Immature natural killer cell (primary cell): Measurements from ENCODE around the gene CLN3. TPM values are rescaled to one million over a fixed set of nuclear protein-coding genes. Genes with fewer than 3 reads are reported as not detected.
"Not testable (repeated sequence)": the region's sequence is repeated elsewhere in the genome, so short reads cannot be mapped to it uniquely, and the experiment has no call there.

Experiments used
- DNase-seq, 3 donors: peaks; one replicate each; pipeline ENCODE4 v3.0.0; 2022; ENCODE audit warnings: mixed read lengths in 1 of 3
- H3K27ac Mint-ChIP-seq, 6 donors: one replicate each; pipeline ENCODE4 v1.8.0; 2020; ENCODE audit warnings: mixed read lengths in 6 of 6, mild to moderate bottlenecking in 5 of 6, inconsistent platforms in 4 of 6, moderate library complexity in 3 of 6
- H3K27me3 Mint-ChIP-seq, 3 donors: one replicate each; pipeline ENCODE4 v1.8.0; 2020 to 2021; ENCODE audit warnings: low read depth in 3 of 3, mild to moderate bottlenecking in 3 of 3, mixed read lengths in 3 of 3, moderate library complexity in 3 of 3, inconsistent platforms in 1 of 3
- H3K36me3 Mint-ChIP-seq, 3 donors: one replicate each; pipeline ENCODE4 v1.8.0; 2020; ENCODE audit warnings: mixed read lengths in 3 of 3, inconsistent platforms in 2 of 3, mild to moderate bottlenecking in 2 of 3
- H3K4me1 Mint-ChIP-seq, 2 donors: one replicate each; pipeline ENCODE4 v1.8.0; 2020; ENCODE audit warnings: inconsistent platforms in 2 of 2, mild to moderate bottlenecking in 2 of 2, mixed read lengths in 2 of 2, moderate library complexity in 1 of 2
- H3K4me3 Mint-ChIP-seq, 5 donors: one replicate each; pipeline ENCODE4 v1.8.0; 2020; ENCODE audit warnings: mild to moderate bottlenecking in 5 of 5, mixed read lengths in 5 of 5, inconsistent platforms in 3 of 5, moderate library complexity in 3 of 5
- H3K9me3 Mint-ChIP-seq, 6 donors: one replicate each; pipeline ENCODE4 v1.8.0; 2020; ENCODE audit warnings: mild to moderate bottlenecking in 6 of 6, mixed read lengths in 6 of 6, inconsistent platforms in 4 of 6, moderate library complexity in 3 of 6
- polyA plus RNA-seq, 3 donors: library from polyadenylated mRNA; unstranded; fragments of 300-500 nt; fragmentation: Illumina TruSeq; gene quantifications; one replicate each; pipeline ENCODE4 v1.2.3, GENCODE V29; 2021

CLN3 gene
- polyA plus RNA-seq, 3 donors from 2014 or later: 18.8 to 52.2 (median 32.2) TPM

DNA sequence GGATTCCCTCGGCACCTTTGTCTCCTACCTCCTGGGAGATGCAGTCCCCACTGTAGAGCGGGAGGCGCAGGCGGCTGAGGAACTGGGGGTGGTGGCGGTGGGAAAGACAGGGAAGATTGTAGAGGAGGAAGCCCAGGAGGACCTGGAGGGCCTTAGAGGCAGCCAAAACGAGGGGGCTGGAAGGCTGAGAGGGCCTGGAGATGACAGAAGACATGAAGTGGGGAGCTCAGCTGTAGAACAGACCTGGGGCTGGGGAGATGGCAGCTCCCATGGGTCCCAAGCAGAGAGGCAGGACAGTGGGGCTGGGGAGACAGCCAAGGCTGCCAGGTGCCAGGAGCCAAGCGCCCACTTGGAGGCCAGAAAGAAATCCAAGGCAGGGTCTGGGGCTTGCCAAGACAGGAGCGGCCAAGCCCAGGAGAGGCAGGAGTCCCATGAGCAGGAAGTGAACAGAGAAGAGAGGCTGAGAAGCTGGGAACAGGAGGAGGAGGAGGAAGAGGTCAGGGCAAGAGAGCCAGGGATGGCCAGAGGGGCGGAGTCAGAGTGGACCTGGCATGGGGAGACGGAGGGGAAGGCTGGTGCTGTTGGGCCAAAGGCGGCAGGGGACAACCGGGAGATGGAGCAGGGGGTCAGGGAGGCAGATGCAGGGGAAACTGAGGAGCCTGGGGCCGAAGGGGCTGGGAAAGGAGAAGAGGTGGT is 3.4 kb upstream of the CLN3 start:
- H3K36me3 Mint-ChIP-seq: peaks cover 12 to 25% (median 24%) of the 10 kb centered on the region in 3 donors
- DNase-seq: peak in 1 of 3 donors; percentile 18
- H3K4me1 Mint-ChIP-seq: peaks cover 77 to 79% of the 10 kb centered on the region in 2 donors
- peak overlapping the region; percentile 91 to 98 (median 98) for H3K4me3 Mint-ChIP-seq
- peak overlapping the region; percentile 98 to 100 (median 99) for H3K27ac Mint-ChIP-seq
- H3K27me3 Mint-ChIP-seq: peaks cover 7 to 25% (median 21%) of the 10 kb centered on the region in 3 donors
- no peaks in the 10 kb centered on the region for H3K9me3 Mint-ChIP-seq

GRCh38 chr16:28494121-28494851 is 2.4 kb upstream of the CLN3 start, which contains the start of gene APOBR:
APOBR (plus strand) TSS chr16:28494643; CDS start chr16:28494682, 39 bp downstream.
- peak; percentile 96 to 97 (median 96) for DNase-seq
- H3K4me3 Mint-ChIP-seq: peak within 1 kb of the TSS; percentile 91 to 98 (median 98)
- H3K4me1 Mint-ChIP-seq: peaks cover 77 to 81% of the 10 kb centered on the region in 2 donors
- peaks cover 8 to 25% (median 21%) of the 10 kb centered on the region in 3 donors for H3K27me3 Mint-ChIP-seq
- H3K9me3 Mint-ChIP-seq: no peaks in the 10 kb centered on the region
- H3K27ac Mint-ChIP-seq: peak within 1 kb of the TSS; percentile 98 to 100 (median 99)
- H3K36me3 Mint-ChIP-seq: peaks cover 12 to 24% (median 23%) of the 10 kb centered on the region in 3 donors

DNA sequence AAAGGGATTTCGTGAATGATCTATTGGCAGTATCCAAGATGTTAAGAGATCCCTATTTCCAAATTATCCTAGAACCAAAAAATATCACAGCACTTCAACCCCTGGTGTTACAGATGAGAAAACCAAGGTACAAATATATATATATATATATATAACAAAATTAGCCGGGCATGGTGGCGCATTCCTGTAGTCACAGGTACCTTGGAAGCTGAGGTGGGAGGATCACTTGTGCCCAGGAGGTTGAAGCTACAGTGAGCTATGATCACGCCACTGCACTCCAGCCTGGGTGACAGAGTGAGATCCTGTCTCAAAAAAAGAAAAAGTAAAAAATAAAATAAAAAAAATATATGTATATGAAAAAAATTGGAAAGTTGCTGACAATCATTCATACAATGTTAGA is 637 bp upstream of the CLN3 start:
- Mint-ChIP-seq H3K27ac (peak overlapping the region; percentile 98 to 100 (median 100)), H3K36me3 (peaks cover 12 to 23% (median 22%) of the 10 kb centered on the region in 3 donors), H3K4me3 (peak overlapping the region; percentile 98 to 99 (median 98)), H3K9me3 (no peaks in the 10 kb centered on the region), H3K4me1 (peaks cover 77 to 79% of the 10 kb centered on the region in 2 donors), H3K27me3 (peaks cover 8 to 25% (median 21%) of the 10 kb centered on the region in 3 donors)
- DNase-seq: no peak

DNA sequence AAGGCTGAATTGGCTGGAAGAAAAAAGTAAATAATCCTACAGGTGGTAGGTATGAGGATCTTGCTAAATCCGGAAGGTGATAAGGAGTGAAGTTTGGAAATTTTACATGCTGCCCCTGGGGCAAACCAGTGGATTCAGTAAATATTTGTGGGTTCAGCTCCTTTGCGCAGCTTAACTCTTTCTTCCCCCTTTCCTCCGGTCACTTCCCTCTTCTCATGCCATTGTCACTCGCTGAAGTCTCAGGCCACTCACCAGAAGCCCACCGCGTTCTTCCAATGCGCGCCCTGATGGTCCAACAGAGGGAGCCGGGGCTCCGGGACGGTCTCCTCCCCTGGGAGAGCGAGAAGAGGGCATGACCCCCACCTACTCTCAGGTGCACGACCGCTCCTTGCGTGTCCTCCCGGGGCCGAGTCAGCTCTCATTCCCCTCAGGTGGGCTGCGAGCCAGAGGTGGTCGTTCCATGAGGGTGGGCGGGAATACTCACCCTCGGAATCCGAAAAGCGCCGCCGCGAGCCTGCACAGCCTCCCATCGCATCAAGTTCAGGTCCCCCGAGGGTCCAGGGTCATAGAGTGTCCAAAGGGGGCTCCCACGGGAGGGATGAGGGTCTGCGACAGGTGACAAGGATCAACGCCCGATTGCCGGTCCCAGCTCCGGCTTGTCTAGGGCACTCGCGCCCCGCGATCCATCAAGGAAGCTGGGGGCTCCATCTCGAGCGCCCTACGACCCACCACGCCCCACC is 474 bp downstream of the CLN3 start:
- peak overlapping the region; percentile 98 to 100 (median 100) for H3K27ac Mint-ChIP-seq
- peaks cover 8 to 23% (median 21%) of the 10 kb centered on the region in 3 donors for H3K27me3 Mint-ChIP-seq
- peak in 2 of 3 donors; percentile 19 to 21 for DNase-seq
- H3K4me3 Mint-ChIP-seq: peak overlapping the region; percentile 98 to 99 (median 98)
- H3K36me3 Mint-ChIP-seq: peaks cover 4 to 19% (median 11%) of the 10 kb centered on the region in 3 donors
- H3K4me1 Mint-ChIP-seq: peaks cover 71 to 75% of the 10 kb centered on the region in 2 donors
- no peaks in the 10 kb centered on the region for H3K9me3 Mint-ChIP-seq

GRCh38 chr16:28486266-28486665 is 5.6 kb downstream of the CLN3 start:
- Mint-ChIP-seq H3K9me3 (no peaks in the 10 kb centered on the region), H3K27ac (peak overlapping the region in 1 of 6 donors; percentile 59), H3K4me1 (peaks cover 24 to 25% of the 10 kb centered on the region in 2 donors), H3K4me3 (no peak overlapping the region), H3K36me3 (peaks cover 0 to 31% (median 0%) of the 10 kb centered on the region in 3 donors), H3K27me3 (peaks cover under 1 to 3% (median 1%) of the 10 kb centered on the region in 3 donors)
- DNase-seq: no peak

GRCh38 chr16:28483361-28483760 is 8.5 kb downstream of the CLN3 start:
- not testable (repeated sequence) for H3K4me3 Mint-ChIP-seq, H3K9me3 Mint-ChIP-seq, DNase-seq, H3K4me1 Mint-ChIP-seq, H3K27me3 Mint-ChIP-seq
- Mint-ChIP-seq H3K27ac (peak overlapping the region in 1 of 6 donors; percentile 68), H3K36me3 (peaks cover 0 to 26% (median 0%) of the 10 kb centered on the region in 3 donors)

DNA sequence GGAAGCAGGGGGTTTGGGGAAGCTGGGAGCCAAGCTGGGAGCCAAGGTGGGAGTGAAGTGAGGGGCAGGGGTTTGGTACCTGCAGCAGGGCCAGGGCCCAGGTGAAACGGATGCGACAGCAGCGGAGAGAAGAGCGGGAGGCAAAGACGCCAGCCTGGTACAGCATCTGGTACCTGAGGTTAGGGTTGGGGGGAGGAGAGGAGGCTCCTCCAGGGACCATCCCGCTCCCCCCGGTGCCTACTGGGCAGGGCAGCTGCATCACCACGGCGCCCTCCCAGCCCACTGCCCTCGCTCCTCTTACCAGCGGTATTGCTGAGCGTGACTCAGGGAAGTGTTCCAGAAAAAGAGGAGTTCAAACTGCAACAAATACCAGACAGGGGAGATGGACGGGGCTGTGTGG is 9.8 kb downstream of the CLN3 start:
- Mint-ChIP-seq H3K4me1 (peaks cover under 1 to 2% of the 10 kb centered on the region in 2 donors), H3K36me3 (peaks cover 0 to 25% (median 0%) of the 10 kb centered on the region in 3 donors), H3K4me3 (no peak overlapping the region), H3K27ac (peak overlapping the region in 1 of 6 donors; percentile 55), H3K27me3 (peaks cover 0 to 2% (median 0%) of the 10 kb centered on the region in 3 donors), H3K9me3 (no peaks in the 10 kb centered on the region)
- no peak for DNase-seq

- peaks cover 7 to 23% (median 8%) of the 10 kb centered on the region in 3 donors for H3K36me3 Mint-ChIP-seq
- H3K4me3 Mint-ChIP-seq: no peak overlapping the region
- peaks cover 2 to 4% (median 2%) of the 10 kb centered on the region in 3 donors for H3K27me3 Mint-ChIP-seq
- no peaks in the 10 kb centered on the region for H3K9me3 Mint-ChIP-seq
- peaks cover 4 to 15% of the 10 kb centered on the region in 2 donors for H3K4me1 Mint-ChIP-seq
- no peak for DNase-seq
- H3K27ac Mint-ChIP-seq: peak overlapping the region in 2 of 6 donors; percentile 17 to 50
Observed at GRCh38 chr16:28478506-28479180, 13.2 kb downstream of the CLN3 start.

GRCh38 chr16:28477311-28477920 is 14.5 kb downstream of the CLN3 start:
- Mint-ChIP-seq H3K27me3 (peaks cover 2 to 6% (median 3%) of the 10 kb centered on the region in 3 donors), H3K27ac (peak overlapping the region in 1 of 6 donors; percentile 29), H3K9me3 (no peaks in the 10 kb centered on the region), H3K36me3 (peaks cover 8 to 24% (median 12%) of the 10 kb centered on the region in 3 donors), H3K4me1 (peaks cover 8 to 20% of the 10 kb centered on the region in 2 donors), H3K4me3 (no peak overlapping the region)
- no peak for DNase-seq

DNA sequence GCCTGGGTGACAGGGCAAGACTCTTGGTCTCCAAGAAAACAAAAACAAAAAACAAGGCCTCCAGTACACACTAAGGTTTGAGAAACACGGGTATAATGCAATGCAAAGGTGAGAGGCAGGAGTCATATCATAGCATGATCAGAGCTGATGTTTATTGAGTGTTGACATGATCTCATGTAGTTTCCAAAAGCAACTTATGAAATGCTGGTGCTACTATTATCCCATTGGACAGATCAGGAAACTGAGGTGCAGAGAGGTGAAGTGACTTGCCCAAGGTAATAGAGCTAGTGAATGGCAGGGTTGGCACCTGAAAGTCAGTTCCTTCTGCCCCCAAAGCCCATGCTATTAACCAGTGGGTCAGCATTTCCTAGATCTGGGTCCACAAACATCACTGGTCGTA is 16.7 kb downstream of the CLN3 start:
- Mint-ChIP-seq H3K9me3 (no peaks in the 10 kb centered on the region), H3K4me1 (peaks cover 8 to 20% of the 10 kb centered on the region in 2 donors), H3K36me3 (peaks cover 8 to 15% (median 12%) of the 10 kb centered on the region in 3 donors), H3K27me3 (peaks cover 2 to 4% (median 3%) of the 10 kb centered on the region in 3 donors), H3K4me3 (no peak overlapping the region), H3K27ac (peak overlapping the region; percentile 1 to 89 (median 64))
- DNase-seq: no peak

DNA sequence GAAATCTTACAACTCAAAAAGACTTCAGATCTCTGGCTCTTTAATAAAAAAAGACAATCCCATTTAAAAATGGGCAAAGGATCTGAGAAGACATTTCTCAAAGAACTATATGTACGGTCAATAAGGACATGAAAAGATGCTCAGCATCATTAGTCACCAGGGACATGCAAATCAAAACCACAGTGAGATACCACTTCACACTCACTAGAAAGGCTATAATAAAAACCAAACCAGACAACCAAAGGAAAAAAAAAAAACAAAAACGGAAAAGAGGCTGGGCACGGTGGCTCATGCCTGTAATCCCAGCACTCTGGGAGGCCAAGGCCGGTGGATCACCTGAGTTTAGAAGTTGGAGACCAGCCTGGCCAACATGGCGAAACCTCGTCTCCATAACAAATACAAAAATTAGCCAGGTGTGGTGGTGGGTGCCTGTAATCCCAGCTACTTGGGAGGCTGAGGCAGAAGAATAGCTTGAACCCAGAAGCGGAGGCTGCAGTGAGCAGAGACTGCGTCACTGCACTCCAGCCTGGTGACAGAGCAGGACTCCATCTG is 18.1 kb downstream of the CLN3 start:
- Mint-ChIP-seq H3K9me3 (no peaks in the 10 kb centered on the region), H3K4me3 (no peak overlapping the region), H3K27me3 (peaks cover 2 to 4% (median 3%) of the 10 kb centered on the region in 3 donors), H3K27ac (peak overlapping the region; percentile 38 to 86 (median 78)), H3K36me3 (peaks cover 8 to 15% (median 12%) of the 10 kb centered on the region in 3 donors), H3K4me1 (peaks cover 8 to 20% of the 10 kb centered on the region in 2 donors)
- DNase-seq: peak; percentile 30 to 50 (median 38)

- H3K36me3 Mint-ChIP-seq, H3K27ac Mint-ChIP-seq: not testable (repeated sequence)
Observed at GRCh38 chr16:28447081-28447480, 44.8 kb downstream of the CLN3 start.

More at GRCh38 chr16:28447081-28447480, 44.8 kb downstream of the CLN3 start:
- H3K27me3 Mint-ChIP-seq, H3K9me3 Mint-ChIP-seq, H3K4me1 Mint-ChIP-seq, H3K4me3 Mint-ChIP-seq, DNase-seq: not testable (repeated sequence)
